ENCODE measurements around the gene KCNH5.
"Not testable (repeated sequence)": the region's sequence is repeated elsewhere in the genome, so short reads cannot be mapped to it uniquely, and the experiment has no call there.

The KCNH5 gene

GRCh38 chr14:62886461-62886860 lies 158.8 kb downstream of the KCNH5 start:
- no peak for DNase-seq (ENCODE audit: low read depth in 2 of 2)

- DNase-seq (ENCODE audit: low read depth in 2 of 2): no peak
Measured at GRCh38 chr14:62885451-62885850, 159.8 kb downstream of the KCNH5 start.

GRCh38 chr14:62882967-62883366 lies 162.3 kb downstream of the KCNH5 start:
- DNase-seq (ENCODE audit: low read depth in 2 of 2): no peak

- DNase-seq (ENCODE audit: low read depth in 2 of 2): no peak
Measured at GRCh38 chr14:62866376-62866775, 178.9 kb downstream of the KCNH5 start.

GRCh38 chr14:62864588-62864987 lies 180.7 kb downstream of the KCNH5 start:
- DNase-seq (ENCODE audit: low read depth in 2 of 2): no peak

GRCh38 chr14:62858011-62858410 lies 187.2 kb downstream of the KCNH5 start:
- not testable (repeated sequence) for DNase-seq (ENCODE audit: low read depth in 2 of 2)

- no peak for DNase-seq (ENCODE audit: low read depth in 2 of 2)
Measured at GRCh38 chr14:62854951-62855350, 190.3 kb downstream of the KCNH5 start.

- DNase-seq (ENCODE audit: low read depth in 2 of 2): no peak
Measured at GRCh38 chr14:62847168-62847567, 198.1 kb downstream of the KCNH5 start.

GRCh38 chr14:62844546-62844945 lies 200.7 kb downstream of the KCNH5 start:
- DNase-seq (ENCODE audit: low read depth in 2 of 2): no peak

- no peak for DNase-seq (ENCODE audit: low read depth in 2 of 2)
Measured at GRCh38 chr14:62824086-62824485, 221.2 kb downstream of the KCNH5 start.

GRCh38 chr14:62819931-62820330 lies 225.3 kb downstream of the KCNH5 start:
- DNase-seq (ENCODE audit: low read depth in 2 of 2): no peak

GRCh38 chr14:62807636-62808035 lies 237.6 kb downstream of the KCNH5 start:
- DNase-seq (ENCODE audit: low read depth in 2 of 2): no peak

GRCh38 chr14:62800577-62800976 lies 244.7 kb downstream of the KCNH5 start:
- DNase-seq (ENCODE audit: low read depth in 2 of 2): no peak

- no peak for DNase-seq (ENCODE audit: low read depth in 2 of 2)
Measured at GRCh38 chr14:62796431-62796830, 248.8 kb downstream of the KCNH5 start.

GRCh38 chr14:62792578-62792977 lies 252.7 kb downstream of the KCNH5 start:
- no peak for DNase-seq (ENCODE audit: low read depth in 2 of 2)

GRCh38 chr14:62781328-62781727 lies 263.9 kb downstream of the KCNH5 start:
- not testable (repeated sequence) for DNase-seq (ENCODE audit: low read depth in 2 of 2)

- no peak for DNase-seq (ENCODE audit: low read depth in 2 of 2)
Measured at GRCh38 chr14:62778852-62779251, 266.4 kb downstream of the KCNH5 start.

- DNase-seq (ENCODE audit: low read depth in 2 of 2): no peak
Measured at GRCh38 chr14:62778310-62778709, 266.9 kb downstream of the KCNH5 start.

- no peak for DNase-seq (ENCODE audit: low read depth in 2 of 2)
Measured at GRCh38 chr14:62777510-62777909, 267.7 kb downstream of the KCNH5 start.

- no peak for DNase-seq (ENCODE audit: low read depth in 2 of 2)
Measured at GRCh38 chr14:62776300-62776699, 269.0 kb downstream of the KCNH5 start.

GRCh38 chr14:62768753-62769152 lies 276.5 kb downstream of the KCNH5 start:
- DNase-seq (ENCODE audit: low read depth in 2 of 2): no peak

GRCh38 chr14:62763951-62764350 lies 281.3 kb downstream of the KCNH5 start:
- DNase-seq (ENCODE audit: low read depth in 2 of 2): no peak

GRCh38 chr14:62759796-62760195 lies 285.5 kb downstream of the KCNH5 start:
- DNase-seq (ENCODE audit: low read depth in 2 of 2): no peak

GRCh38 chr14:62746881-62747280 lies 298.4 kb downstream of the KCNH5 start:
- not testable (repeated sequence) for DNase-seq (ENCODE audit: low read depth in 2 of 2)

GRCh38 chr14:62745496-62745895 lies 299.8 kb downstream of the KCNH5 start:
- no peak for DNase-seq (ENCODE audit: low read depth in 2 of 2)

Measured in fibroblast of skin of left quadriceps (primary cell).